Measurements from ENCODE around the gene ABHD10.
"Not testable (repeated sequence)": the region's sequence is repeated elsewhere in the genome, so short reads cannot be mapped to it uniquely, and the experiment has no call there.

Gene ABHD10

DNA sequence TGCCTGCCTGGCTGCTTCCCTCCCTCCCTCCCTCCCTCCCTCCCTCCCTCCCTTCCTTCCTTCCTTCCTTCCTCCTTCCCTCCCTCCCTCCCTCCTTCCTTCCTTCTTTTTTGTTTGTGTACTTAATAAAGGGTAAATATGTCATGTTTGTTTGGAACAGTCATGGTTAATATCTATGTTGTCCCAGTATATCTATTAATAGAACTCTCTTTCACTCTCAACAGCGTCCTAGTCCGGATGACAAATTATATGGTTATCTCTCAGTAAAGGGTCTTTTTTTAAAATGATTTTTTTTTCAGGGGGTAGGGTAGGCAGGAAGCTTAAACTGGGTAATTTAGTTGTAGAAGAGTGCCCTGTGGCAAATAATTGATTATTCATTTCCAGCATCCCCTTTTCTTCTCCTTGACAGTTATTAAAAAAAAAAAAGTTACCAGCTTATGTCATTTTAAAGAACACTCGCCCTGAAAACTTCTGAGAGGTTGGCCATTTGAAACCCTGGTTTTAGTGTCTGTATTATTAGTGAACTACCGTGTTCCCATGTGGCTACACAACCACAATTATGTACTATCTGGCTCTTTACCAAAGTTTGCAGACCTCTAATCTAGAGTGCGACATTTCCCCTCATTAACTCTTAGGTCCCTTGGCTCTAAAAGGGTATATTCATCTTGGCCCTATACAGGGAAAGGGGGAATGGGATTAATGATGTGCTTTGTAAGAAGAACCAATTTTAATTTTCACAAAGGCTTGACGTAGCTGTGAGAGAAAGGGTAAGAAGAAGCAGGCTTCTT, 33.6 kb downstream of the ABHD10 start:
- no peak for TF ChIP-seq GATA1 (IDR thresholded peaks at IDR 0.05; ENCODE audit: low read depth, low read length)
- TF ChIP-seq POLR2A (IDR thresholded peaks at IDR 0.05; ENCODE audit: low read length): no peak
- DNase-seq: no peak

DNA sequence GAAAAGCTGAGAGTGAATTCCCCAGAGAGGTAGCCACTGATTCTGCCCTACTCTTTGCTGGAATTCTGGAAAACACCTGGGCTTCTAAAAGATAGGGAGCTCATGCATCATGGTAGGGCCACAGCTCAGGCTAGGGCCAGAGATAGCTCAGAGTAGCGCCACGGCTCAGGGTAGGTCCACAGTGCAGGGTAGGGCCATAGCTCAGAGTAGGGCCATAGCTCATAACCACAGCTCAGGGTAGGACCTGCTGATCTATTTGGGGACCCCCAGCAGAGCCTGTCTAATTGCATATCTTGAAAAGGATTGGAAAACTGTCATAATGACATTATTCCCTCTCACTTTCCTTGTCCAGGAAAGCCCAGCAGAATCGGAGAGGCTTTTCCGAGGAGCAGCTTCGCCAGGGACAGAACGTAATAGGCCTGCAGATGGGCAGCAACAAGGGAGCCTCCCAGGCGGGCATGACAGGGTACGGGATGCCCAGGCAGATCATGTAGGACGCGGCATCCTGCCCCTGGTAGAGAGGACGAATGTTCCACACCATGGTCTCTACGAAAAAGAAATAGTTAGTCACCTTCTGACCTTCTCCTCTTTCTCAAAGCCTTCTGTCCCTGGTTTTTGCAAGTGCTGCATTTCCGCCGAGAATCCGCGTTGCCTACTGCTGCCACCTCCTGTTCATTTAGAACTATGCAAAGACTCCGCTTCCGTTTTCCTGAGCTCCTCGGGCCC, 34.4 kb downstream of the ABHD10 start:
- TF ChIP-seq POLR2A (IDR thresholded peaks at IDR 0.05; ENCODE audit: low read length): no peak
- TF ChIP-seq GATA1 (IDR thresholded peaks at IDR 0.05; ENCODE audit: low read depth, low read length): no peak
- peak; percentile 56 to 62 for DNase-seq

DNA sequence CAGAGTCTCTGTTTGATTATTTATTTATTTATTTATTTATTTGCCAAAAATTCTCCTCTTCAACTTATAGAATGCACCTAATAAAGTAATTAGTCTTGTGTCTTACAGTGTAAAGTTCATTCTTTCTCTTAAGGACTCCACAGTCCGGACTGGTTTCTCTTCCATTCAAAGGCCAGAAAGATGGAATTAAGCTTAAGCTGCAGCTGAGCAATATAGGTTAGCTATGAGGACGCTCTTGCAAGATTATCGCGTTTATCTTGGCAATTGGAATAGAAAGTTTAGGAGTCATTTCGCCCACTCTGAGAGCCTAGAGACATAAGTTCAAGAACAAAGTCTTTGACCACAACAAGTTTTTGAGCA, 34.9 kb downstream of the ABHD10 start:
- DNase-seq: no peak
- no peak for TF ChIP-seq POLR2A (IDR thresholded peaks at IDR 0.05; ENCODE audit: low read length)
- no peak for TF ChIP-seq GATA1 (IDR thresholded peaks at IDR 0.05; ENCODE audit: low read depth, low read length)

DNA sequence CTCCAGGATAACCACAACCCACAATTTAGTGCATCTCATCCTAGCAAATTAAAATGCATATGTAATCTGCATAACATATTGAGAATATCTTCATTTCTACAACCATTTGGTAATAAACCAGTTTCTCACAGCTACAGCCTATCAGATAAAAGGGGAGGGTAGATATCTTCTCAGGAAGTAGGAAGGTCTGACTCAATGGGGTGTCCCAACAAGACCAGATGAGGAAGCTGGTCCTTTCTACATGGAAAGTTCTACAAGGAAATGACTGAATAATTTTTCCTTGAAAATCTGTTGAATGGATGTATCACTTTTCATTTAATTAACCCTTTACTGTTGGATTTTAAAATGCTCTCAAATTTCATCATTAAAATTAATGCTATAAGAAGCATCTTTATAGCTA, 38.3 kb downstream of the ABHD10 start:
- DNase-seq: no peak
- TF ChIP-seq POLR2A (IDR thresholded peaks at IDR 0.05; ENCODE audit: low read length): no peak
- TF ChIP-seq GATA1 (IDR thresholded peaks at IDR 0.05; ENCODE audit: low read depth, low read length): no peak

DNA sequence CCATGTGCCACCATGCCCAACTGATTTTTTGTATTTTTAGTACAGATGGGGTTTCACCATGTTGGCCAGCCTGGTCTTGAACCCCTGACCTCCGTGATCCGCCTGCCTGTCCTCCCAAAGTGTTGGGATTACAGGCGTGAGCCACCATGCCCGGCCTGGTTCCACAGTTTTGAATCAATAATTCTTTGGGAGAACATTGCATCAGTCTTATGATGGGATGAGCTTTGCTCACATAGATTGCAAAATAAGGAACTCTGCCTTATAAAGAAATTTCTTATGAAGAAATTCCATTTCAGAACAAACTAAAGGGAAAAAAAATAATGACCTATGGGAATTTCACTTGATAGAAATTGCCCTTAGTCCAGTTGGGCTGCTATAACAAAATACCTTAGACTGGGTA, 39.9 kb downstream of the ABHD10 start:
- no peak for DNase-seq
- no peak for TF ChIP-seq GATA1 (IDR thresholded peaks at IDR 0.05; ENCODE audit: low read depth, low read length)
- no peak for TF ChIP-seq POLR2A (IDR thresholded peaks at IDR 0.05; ENCODE audit: low read length)

DNA sequence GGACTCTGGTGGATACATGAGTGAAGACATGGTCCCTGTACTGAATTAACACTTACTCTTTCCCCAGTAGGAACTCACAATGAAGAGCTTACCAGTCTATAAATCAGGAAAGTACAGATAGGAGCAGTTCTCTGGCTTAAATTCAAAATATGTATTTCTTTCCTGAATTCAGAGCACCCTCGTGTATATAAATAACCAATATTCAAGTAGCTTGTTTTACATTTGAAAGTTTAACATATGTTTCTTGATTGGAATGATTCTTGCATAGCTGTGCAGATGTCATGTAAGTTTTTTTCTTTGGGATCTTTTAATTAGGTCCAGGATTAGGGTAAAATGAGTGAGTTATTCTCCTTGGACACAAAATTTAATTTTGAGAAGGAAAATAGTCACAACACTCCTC, 40.9 kb downstream of the ABHD10 start:
- DNase-seq: no peak

DNA sequence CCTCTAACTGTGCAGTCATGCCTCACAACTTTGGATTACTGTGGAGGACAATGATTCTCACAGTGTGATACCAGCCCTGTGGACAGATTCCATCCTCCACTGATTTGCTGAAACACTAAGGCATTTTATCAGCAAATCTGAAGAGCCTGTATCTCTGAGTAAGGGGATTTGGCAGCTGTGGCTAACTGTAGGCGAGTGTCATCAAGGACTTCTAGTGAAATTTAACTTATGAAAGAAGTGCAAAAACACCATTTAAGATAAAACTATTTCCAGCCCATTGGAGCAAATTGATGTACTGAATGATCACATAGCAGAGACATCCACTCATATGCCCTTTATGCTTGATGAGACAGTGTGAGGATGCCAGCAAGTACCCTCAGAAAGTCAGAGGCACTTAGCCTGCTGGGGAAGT, 41.9 kb downstream of the ABHD10 start:
- DNase-seq: no peak
- TF ChIP-seq GATA1 (IDR thresholded peaks at IDR 0.05; ENCODE audit: low read depth, low read length) (no peak), POLR2A (IDR thresholded peaks at IDR 0.05; ENCODE audit: low read length) (no peak)

More for the DNA sequence above, 40.9 kb downstream of the ABHD10 start:
- TF ChIP-seq POLR2A (IDR thresholded peaks at IDR 0.05; ENCODE audit: low read length) (no peak), GATA1 (IDR thresholded peaks at IDR 0.05; ENCODE audit: low read depth, low read length) (no peak)

DNA sequence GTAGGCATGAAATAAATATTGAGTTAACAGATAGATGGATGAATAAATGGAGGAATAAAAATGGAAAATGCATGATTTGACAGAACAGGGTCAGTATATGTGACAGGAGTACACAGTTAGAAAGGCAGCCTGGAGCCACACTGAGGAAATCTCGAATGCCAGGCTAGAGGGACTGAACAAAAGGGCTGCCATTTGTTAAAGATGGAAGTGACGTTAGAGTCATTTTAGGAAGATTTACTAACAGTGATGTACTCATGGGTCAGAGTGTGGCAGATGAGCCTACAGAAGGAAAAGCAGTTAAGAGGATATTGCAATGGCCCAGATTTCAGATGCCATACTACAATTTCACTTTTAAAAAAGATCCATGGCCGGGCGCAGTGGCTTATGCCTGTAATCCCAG, 48.3 kb downstream of the ABHD10 start:
- no peak for TF ChIP-seq POLR2A (IDR thresholded peaks at IDR 0.05; ENCODE audit: low read length)
- no peak for TF ChIP-seq GATA1 (IDR thresholded peaks at IDR 0.05; ENCODE audit: low read depth, low read length)

DNA sequence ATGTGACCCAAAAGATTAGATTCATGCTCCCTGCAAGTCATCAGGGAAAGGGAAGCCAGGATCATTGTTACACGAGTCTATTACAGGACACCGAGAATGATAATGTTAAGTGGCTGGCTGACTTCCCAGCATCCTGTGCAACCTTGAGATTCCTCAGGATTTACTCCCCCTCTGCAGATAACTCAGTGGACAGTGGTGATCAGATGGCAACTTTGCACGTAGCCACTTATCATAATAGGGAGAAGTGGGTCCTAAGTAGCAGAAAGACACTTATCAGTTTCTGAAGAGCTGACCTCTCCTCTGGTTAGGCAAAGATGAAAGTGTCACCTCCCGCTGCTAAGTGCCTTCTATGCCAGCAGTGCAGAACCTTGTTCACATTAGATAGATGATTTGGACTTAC, 49.0 kb downstream of the ABHD10 start:
- DNase-seq: no peak
- TF ChIP-seq POLR2A (IDR thresholded peaks at IDR 0.05; ENCODE audit: low read length): no peak
- TF ChIP-seq GATA1 (IDR thresholded peaks at IDR 0.05; ENCODE audit: low read depth, low read length): no peak

More for the DNA sequence above, 48.3 kb downstream of the ABHD10 start:
- no peak for DNase-seq

DNA sequence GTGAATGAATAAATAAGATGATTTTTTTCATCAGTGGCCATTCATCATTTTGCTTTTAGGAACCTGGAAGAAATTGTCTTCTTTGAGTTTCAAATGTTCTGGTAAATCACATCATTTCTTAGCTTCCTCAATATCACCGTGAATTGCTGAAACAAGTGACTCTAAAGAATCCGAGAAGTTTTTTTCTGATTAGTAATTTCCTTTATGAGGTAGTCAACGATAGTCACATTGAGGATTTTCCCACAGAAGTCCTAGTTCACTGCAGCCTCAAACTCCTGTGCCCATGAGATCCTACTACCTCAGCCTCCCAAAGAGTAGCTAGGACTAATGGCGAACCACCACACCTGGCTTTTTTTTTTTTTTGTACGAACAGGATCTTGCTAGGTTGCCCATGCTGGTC, 52.1 kb downstream of the ABHD10 start:
- DNase-seq: no peak
- TF ChIP-seq POLR2A (IDR thresholded peaks at IDR 0.05; ENCODE audit: low read length) (no peak), GATA1 (IDR thresholded peaks at IDR 0.05; ENCODE audit: low read depth, low read length) (no peak)

DNA sequence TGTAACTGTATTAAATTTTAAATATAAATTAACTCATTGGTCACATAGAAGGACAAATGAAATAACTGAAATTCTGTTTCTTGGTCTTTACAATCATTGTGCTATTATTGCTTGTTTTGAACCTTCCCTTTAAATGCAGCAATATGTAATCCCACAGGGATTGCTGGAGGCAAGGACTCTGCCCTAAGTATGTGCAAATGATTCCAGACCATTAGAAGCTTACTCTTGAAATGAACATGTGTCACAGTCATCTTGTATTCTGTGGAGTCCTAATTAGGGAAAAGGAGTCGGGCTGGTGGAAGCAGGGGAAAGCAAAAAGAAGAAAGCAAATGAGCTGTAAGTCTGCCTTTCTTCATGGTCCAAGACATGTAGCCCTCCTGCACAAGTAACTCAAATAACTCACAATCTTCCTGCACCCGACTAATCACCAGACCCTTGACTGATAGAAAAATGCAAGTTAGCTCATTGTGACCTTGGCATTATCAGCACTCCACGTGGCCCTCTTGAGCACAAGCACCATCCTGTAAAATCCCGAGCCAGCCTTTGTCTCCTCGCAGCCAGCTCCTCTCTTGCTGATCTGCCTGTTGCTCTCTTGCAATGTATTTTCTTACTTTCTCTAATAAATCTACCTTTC, 53.4 kb downstream of the ABHD10 start:
- no peak for TF ChIP-seq POLR2A (IDR thresholded peaks at IDR 0.05; ENCODE audit: low read length)
- TF ChIP-seq GATA1 (IDR thresholded peaks at IDR 0.05; ENCODE audit: low read depth, low read length): no peak
- DNase-seq: no peak

DNA sequence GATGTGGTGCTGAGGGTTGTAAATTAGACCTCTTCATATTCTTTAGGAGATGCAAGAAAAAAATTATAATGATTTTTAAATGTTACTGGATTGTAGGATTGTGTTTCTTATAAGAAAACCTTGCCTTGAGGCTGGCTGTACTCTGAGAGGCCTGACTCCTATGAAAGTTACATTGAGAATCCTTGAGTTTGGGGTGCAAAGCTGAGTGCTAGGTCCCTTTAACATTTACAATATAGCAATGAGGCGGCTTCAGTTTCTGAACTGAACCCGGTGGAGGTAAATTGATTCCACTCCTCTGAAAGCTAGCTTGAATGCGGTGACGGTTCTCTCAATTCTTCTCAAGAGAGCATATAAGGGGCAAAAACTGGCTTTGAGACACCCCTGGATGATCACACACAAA, 55.6 kb downstream of the ABHD10 start, which contains the start of gene TMPRSS7:
Gene TMPRSS7 (plus strand): TSS at position 301 of the 400 bp plus-strand sequence. CDS start 110 bp downstream, outside the sequence.
- DNase-seq: no peak
- TF ChIP-seq GATA1 (IDR thresholded peaks at IDR 0.05; ENCODE audit: low read depth, low read length) (no peak), POLR2A (IDR thresholded peaks at IDR 0.05; ENCODE audit: low read length) (no peak)

DNA sequence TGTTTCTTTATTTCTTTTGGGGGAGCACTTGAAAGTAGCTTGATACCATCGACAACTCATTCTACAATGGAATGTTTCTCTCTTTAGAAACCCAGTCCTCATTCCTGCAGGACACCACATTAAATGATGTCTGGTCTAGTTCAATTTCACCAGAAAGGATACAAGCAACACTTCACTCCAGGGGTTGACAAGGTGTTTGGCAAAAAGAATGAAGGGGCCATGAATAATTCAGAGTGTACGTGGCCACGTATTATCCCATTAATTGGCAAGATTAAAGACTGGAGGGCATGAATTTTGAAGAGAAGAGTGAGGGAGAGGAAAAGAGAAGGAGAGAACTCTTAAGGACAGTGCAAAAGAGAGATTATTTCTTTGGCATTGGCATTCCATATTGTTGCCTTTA, 56.4 kb downstream of the ABHD10 start:
- no peak for DNase-seq

DNA sequence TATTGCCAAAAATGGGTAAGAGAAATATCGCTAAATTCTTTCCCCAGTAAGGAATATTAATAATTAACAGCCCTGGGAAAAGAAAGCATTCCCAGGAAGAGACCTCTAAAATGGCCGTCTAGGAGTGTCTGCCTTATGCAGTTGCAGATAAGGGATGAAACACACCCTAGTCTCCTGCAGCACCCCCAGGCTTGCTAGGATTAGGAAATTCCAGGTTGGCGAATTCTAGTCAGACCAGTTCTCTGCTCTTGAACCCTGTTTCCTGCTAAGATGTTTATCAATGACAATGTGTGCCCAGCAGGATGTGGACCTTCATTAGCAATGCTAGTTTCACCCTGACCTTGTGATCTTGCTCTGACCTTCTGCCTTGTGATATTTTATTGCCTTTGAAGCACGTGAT, 58.4 kb downstream of the ABHD10 start:
- DNase-seq: not testable (repeated sequence)

More for the DNA sequence above, 56.4 kb downstream of the ABHD10 start:
- TF ChIP-seq GATA1 (IDR thresholded peaks at IDR 0.05; ENCODE audit: low read depth, low read length) (no peak), POLR2A (IDR thresholded peaks at IDR 0.05; ENCODE audit: low read length) (no peak)

Measured in erythroblast (primary cell).